ENCODE results near the gene CCDC15. TPM values are rescaled to one million over a fixed set of nuclear protein-coding genes. Genes with fewer than 3 reads are reported as not detected.

Gene CCDC15
- total and polyA plus RNA-seq, 2 of the 13 experiments (the other 11 are each of a cell fraction or from before 2014, with no cell fraction given): 2.2 to 4.6 TPM

DNA sequence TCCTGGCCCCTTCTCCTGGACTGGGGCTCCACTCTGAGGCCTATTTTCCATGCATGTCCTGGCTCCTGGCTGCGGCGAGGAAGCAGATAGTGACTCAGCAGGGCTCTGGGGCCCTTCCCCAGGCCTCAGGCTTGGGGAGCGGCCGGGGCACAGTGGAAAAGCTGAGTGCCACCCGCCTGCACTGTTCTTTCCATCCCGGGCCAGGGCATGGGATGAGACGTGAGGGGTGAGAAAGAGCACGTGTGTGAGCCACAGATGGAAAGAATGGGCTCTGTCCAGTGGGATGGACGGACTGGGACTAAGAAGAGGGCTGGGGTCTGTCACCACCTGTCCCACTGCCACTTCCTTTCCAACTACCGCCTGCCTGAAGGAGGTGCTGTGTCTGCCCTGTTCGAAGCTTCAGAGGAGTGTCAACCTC is 121.9 kb downstream of the CCDC15 start (continued):
- TF ChIP-seq ZFYVE20 (CRISPR knock-in tag; IDR thresholded peaks at IDR 0.05; ENCODE audit: borderline replicate concordance, low read depth) (no peak), ZNF562 (CRISPR knock-in tag; IDR thresholded peaks at IDR 0.05; ENCODE audit: borderline replicate concordance) (no peak)
- TF ChIP-seq, protein P1, sequence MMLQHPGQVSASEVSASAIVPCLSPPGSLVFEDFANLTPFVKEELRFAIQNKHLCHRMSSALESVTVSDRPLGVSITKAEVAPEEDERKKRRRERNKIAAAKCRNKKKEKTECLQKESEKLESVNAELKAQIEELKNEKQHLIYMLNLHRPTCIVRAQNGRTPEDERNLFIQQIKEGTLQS (CRISPR knock-in tag; IDR thresholded peaks at IDR 0.05): no peak

- Histone ChIP-seq H3K4me1 (ENCODE audit: insufficient read depth, low read length) (peaks cover 46% of the 10 kb centered on the region), H3K4me2 (ENCODE audit: low read depth, low read length) (no peak overlapping the region), H3K27ac (ENCODE audit: extremely low read length, insufficient read depth, low read length) (no peak overlapping the region), H3K9me3 (ENCODE audit: low read length) (no peaks in the 10 kb centered on the region), H3K9ac (ENCODE audit: insufficient read depth, low read depth, low read length) (no peak overlapping the region), H4K20me1 (ENCODE audit: insufficient read depth, low read length) (no peaks in the 10 kb centered on the region), H3K79me2 (ENCODE audit: insufficient read depth, low read length) (no peaks in the 10 kb centered on the region), H3K4me3 (replicated peaks in 1 of 3; ENCODE audit: insufficient read depth in 1 of 3, low read depth in 2 of 3, low read length in 3 of 3) (no peak overlapping the region), H2AFZ (ENCODE audit: low read length) (no peak overlapping the region), H3K27me3 (ENCODE audit: control insufficient read depth in 1 of 2, insufficient read depth in 2 of 2, low read length in 2 of 2) (peaks cover 0 to 4% of the 10 kb centered on the region in 2 experiments; a peak in 1 of 5 replicates), H3K36me3 (replicated peaks in 1 of 2; ENCODE audit: control insufficient read depth in 1 of 2, insufficient read depth in 2 of 2, low read length in 2 of 2) (no peaks in the 10 kb centered on the region)
- DNase-seq (ENCODE audit: low spot score) (no peak), ATAC-seq (no peak), FAIRE-seq (no peak)
- CTCF ChIA-PET (ENCODE audit: low intra/inter-chr PET ratio, low total read pairs): no interaction called here
- intact Hi-C loops (cut with micrococcal nuclease; ENCODE audit: unreplicated experiment): no loop called here
- 61% methylated on average over 6 of the region's 14 CpGs for WGBS (ENCODE audit: low lambda C conversion rate)
- POLR2A ChIA-PET: interaction anchor here (1.6 kb wide), 1 partner anchor 123 kb away, joined by 3 read pairs; the partner anchor contains the start of gene CCDC15
- TF ChIP-seq DNMT3B (CRISPR knock-in tag; conservative IDR thresholded peaks at IDR 0.05) (no peak), NFRKB (IDR thresholded peaks at IDR 0.05) (no peak), PHF21A (CRISPR knock-in tag; IDR thresholded peaks at IDR 0.05) (no peak), ZFX (CRISPR knock-in tag; IDR thresholded peaks at IDR 0.05; ENCODE audit: low read depth) (no peak), MAF1 (CRISPR knock-in tag; IDR thresholded peaks at IDR 0.05; ENCODE audit: borderline replicate concordance) (no peak), ZNF546 (CRISPR knock-in tag; conservative IDR thresholded peaks at IDR 0.05) (no peak), ZBTB3 (CRISPR knock-in tag; IDR thresholded peaks at IDR 0.05; ENCODE audit: borderline replicate concordance, low read depth) (no peak)
- TF ChIP-seq, protein P2, sequence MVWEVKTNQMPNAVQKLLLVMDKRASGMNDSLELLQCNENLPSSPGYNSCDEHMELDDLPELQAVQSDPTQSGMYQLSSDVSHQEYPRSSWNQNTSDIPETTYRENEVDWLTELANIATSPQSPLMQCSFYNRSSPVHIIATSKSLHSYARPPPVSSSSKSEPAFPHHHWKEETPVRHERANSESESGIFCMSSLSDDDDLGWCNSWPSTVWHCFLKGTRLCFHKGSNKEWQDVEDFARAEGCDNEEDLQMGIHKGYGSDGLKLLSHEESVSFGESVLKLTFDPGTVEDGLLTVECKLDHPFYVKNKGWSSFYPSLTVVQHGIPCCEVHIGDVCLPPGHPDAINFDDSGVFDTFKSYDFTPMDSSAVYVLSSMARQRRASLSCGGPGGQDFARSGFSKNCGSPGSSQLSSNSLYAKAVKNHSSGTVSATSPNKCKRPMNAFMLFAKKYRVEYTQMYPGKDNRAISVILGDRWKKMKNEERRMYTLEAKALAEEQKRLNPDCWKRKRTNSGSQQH (CRISPR knock-in tag; IDR thresholded peaks at IDR 0.05; ENCODE audit: low read depth): no peak
- TF ChIP-seq, protein P3, sequence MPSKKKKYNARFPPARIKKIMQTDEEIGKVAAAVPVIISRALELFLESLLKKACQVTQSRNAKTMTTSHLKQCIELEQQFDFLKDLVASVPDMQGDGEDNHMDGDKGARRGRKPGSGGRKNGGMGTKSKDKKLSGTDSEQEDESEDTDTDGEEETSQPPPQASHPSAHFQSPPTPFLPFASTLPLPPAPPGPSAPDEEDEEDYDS (CRISPR knock-in tag; IDR thresholded peaks at IDR 0.05): no peak
- no TSS peak for BruUV-seq (replicated peaks)
- in situ Hi-C loops (cut with HindIII; ENCODE audit: extremely low pct_ligation_motif_present, low pct_unique_long_range_greater_than_20kb): no loop called here
These were observed 122.5 kb downstream of the CCDC15 start for GRCh38 chr11:125076378-125076945.

Measured in HepG2 (cell line).